ENCODE measurements around the gene RDM1. TPM values are rescaled to one million over a fixed set of nuclear protein-coding genes. Genes with fewer than 3 reads are reported as not detected.
A peak's percentile ranks its signal among the peaks of the same experiment; 100 is the strongest.
"Not testable (repeated sequence)": the region's sequence is repeated elsewhere in the genome, so short reads cannot be mapped to it uniquely, and the experiment has no call there.

RDM1 gene, protein sequence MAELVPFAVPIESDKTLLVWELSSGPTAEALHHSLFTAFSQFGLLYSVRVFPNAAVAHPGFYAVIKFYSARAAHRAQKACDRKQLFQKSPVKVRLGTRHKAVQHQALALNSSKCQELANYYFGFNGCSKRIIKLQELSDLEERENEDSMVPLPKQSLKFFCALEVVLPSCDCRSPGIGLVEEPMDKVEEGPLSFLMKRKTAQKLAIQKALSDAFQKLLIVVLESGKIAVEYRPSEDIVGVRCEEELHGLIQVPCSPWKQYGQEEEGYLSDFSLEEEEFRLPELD
- total RNA-seq: 0.54 TPM

GRCh38 chr17:35930211-35931065, at the start of gene RDM1:
Gene RDM1 (minus strand): TSS chr17:35930773. CDS start chr17:35930727, 46 bp downstream.
- DNase-seq (ENCODE audit: low read depth in 2 of 3, low spot score in 2 of 3): peak; percentile 31 to 77 (median 62)

DNA sequence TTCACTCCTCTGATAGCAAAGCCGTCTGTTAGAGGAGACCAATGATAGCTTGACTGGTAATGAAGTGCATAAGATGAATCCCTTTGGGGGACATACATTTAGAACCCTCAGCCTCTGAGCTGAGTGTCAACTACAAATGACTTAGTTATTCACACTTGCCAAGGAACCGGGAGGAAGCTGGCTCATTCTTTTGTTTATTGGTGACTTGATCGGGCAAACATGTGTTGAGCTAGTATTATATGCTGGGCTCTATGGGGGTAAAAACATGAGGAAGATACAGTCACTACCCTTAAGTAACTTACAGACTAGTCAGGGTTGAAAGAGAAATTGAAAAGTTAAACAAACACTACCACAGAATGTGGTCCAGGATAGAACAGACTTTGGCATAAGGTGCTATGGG, 47.8 kb upstream of the RDM1 start:
- no peak for DNase-seq (ENCODE audit: low read depth in 2 of 3, low spot score in 2 of 3)

DNA sequence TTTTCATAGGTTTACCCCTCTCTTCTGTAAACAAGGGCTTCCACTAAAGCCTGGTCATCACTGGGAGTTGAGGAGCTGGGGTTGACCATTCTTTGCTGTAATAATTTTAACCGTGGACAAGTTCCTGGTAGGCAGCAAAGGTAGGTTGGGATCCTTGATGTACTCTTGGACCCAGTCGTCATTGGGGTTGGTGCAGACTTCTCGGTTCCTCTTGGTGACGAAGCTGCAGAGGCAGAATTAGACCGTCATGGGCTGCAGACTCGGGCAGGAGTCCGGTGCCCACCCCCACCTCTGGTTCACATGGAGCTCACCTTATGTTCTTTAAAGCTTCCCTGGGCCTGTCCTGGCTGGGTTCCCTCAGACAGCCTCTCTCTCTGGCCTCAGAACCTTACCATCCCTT, 46.9 kb upstream of the RDM1 start:
- DNase-seq (ENCODE audit: low read depth in 2 of 3, low spot score in 2 of 3): no peak

GRCh38 chr17:35973333-35974260, 43.0 kb upstream of the RDM1 start:
- DNase-seq (ENCODE audit: low read depth in 2 of 3, low spot score in 2 of 3): no peak

GRCh38 chr17:35972945-35973332, 42.4 kb upstream of the RDM1 start:
- DNase-seq (ENCODE audit: low read depth in 2 of 3, low spot score in 2 of 3): no peak

GRCh38 chr17:35972535-35972934, 42.0 kb upstream of the RDM1 start:
- no peak for DNase-seq (ENCODE audit: low read depth in 2 of 3, low spot score in 2 of 3)

- DNase-seq (ENCODE audit: low read depth in 2 of 3, low spot score in 2 of 3): no peak
These were observed 41.5 kb upstream of the RDM1 start for GRCh38 chr17:35972066-35972465.

- peak; percentile 30 to 88 (median 67) for DNase-seq (ENCODE audit: low read depth in 2 of 3, low spot score in 2 of 3)
These were observed 39.2 kb upstream of the RDM1 start for GRCh38 chr17:35969558-35970380.

DNA sequence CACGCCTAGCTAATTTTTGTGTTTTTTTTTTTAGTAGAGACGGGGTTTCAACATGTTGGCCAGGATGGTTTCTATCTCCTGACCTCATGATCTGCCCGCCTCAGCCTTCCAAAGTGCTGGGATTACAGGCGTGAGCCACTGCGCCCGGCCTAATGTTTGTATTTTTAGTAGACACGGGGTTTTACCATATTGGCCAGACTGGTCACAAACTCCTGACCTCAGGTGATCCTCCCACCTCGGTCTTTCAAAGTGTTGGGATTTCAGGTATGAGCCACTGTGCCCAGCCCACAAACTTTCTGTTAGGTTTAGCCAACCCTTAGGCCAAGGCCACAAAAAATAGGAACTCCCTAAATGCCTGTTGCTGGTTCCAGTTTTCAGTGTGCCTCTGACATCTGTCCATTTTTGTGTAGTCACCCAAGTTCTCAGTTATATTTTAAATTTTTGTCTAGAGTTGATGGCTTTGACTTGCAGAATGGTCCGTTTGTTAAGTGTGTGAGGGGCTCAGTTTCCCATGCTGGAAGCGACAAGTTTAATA, 38.0 kb upstream of the RDM1 start:
- DNase-seq (ENCODE audit: low read depth in 2 of 3, low spot score in 2 of 3): no peak

GRCh38 chr17:35965272-35965671, 34.7 kb upstream of the RDM1 start:
- DNase-seq (ENCODE audit: low read depth in 2 of 3, low spot score in 2 of 3): no peak

DNA sequence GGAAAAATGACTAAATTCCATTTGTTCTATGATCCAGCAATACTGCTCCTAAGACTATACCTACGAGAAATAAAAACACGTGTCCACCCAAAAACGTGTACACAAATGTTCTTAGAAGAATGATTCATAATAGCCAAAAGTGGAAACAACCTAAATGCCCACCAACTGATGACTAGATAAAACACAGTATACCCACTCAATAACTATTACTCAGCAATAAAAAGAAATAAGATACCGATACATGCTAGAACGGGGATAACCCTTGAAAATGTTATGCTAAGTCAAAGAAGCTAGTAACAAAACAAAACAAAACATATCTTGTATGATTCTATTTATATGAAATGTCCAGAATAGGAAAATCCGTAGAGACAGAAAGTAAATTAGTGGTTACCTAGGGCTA, 33.1 kb upstream of the RDM1 start:
- DNase-seq (ENCODE audit: low read depth in 2 of 3, low spot score in 2 of 3): no peak

- no peak for DNase-seq (ENCODE audit: low read depth in 2 of 3, low spot score in 2 of 3)
These were observed 23.1 kb upstream of the RDM1 start for GRCh38 chr17:35953720-35954119.

GRCh38 chr17:35949401-35949800, 18.8 kb upstream of the RDM1 start:
- DNase-seq (ENCODE audit: low read depth in 2 of 3, low spot score in 2 of 3): no peak

- DNase-seq (ENCODE audit: low read depth in 2 of 3, low spot score in 2 of 3): no peak
These were observed 17.5 kb upstream of the RDM1 start for GRCh38 chr17:35948092-35948491.

GRCh38 chr17:35947156-35947585, 16.6 kb upstream of the RDM1 start:
- DNase-seq (ENCODE audit: low read depth in 2 of 3, low spot score in 2 of 3): peak in 2 of 3 donors; percentile 58 to 87

GRCh38 chr17:35944151-35944550, 13.6 kb upstream of the RDM1 start:
- no peak for DNase-seq (ENCODE audit: low read depth in 2 of 3, low spot score in 2 of 3)

DNA sequence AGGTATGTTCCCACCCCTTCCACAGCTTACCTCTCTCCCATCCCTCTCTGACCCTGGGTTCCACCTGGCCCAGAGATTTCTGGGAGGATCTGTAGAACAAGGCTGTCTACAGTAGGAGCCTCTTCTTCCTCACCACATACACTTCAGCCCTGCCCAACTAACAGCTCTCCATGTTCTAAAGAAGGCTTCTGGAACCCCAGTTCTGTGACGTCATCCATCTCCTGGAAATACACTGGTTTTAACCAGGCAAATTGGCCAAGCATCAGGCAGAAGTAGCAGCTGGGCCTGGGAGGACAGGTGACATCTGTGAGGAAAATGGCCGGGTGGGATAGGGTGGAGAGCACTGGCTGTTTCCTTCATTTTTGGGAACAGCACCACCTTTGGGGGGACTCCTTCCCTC, 13.0 kb upstream of the RDM1 start, which contains the start of gene LYZL6:
Gene LYZL6, minus strand, starts transcription at position 177 of the 400 bp plus-strand sequence. CDS start 4,357 bp downstream, outside the sequence.
- no peak for DNase-seq (ENCODE audit: low read depth in 2 of 3, low spot score in 2 of 3)

DNA sequence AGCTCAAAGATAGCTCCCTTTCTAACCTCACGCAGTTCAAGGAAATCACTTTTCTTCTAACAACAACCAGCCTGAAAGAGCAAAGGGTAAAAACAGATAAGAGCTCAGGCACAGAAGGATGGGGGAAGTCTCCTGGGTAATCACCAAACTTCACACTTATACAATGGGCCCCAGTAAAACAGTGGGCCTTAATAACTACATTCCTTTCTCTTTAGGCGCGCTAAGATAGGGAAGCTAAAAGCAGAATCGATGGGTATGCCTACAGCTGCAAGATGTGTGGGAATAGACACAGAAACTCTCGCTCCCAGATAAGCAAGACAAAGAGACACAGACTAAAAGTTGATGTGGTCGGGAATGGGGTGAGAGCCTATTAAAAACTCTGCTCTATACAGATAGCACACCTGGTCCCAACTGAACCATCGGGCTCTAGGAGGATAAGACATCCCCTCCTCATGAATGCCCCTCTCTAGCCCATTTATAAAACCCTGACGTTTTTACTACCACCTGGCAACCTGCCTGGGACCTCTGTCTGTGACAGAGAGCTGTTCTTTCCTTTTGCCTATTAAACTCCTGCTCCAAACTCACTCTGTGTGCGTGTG, 12.1 kb upstream of the RDM1 start:
- DNase-seq (ENCODE audit: low read depth in 2 of 3, low spot score in 2 of 3): no peak

- DNase-seq (ENCODE audit: low read depth in 2 of 3, low spot score in 2 of 3): not testable (repeated sequence)
These were observed 7.9 kb upstream of the RDM1 start for GRCh38 chr17:35938492-35938891.

All from hematopoietic multipotent progenitor cell (in vitro differentiated cells).